MM.1S (cell line): ENCODE measurements around the gene HMG20A.

Experiments
- DNase-seq: peaks from one replicate; pipeline ENCODE4 v3.0.0-alpha.2; 2015
- H2AFZ ChIP-seq: fragments of 300-600 bp; sonication (generic); 2 replicates; pipeline ENCODE4 v1.6.0; 2016; ENCODE audit warnings: antibody characterized with exemption, low read length
- H3F3A ChIP-seq: fragments of 300-600 bp; sonication (generic); 2 replicates; pipeline ENCODE4 v1.6.1; 2016; ENCODE audit warnings: mild to moderate bottlenecking, antibody characterized with exemption, low read length, moderate library complexity, mixed read lengths; ENCODE audit not compliant: insufficient read depth
- H3K27ac ChIP-seq: fragments of 300-600 bp; sonication (generic); 2 replicates; pipeline ENCODE4 v1.5.1; 2016; ENCODE audit warnings: mild to moderate bottlenecking, low read length
- H3K27me3 ChIP-seq: fragments of 300-600 bp; sonication (generic); replicated peaks from 2 replicates; pipeline ENCODE4 v1.6.0; 2016; ENCODE audit warnings: low read length; ENCODE audit not compliant: insufficient read depth
- H3K36me3 ChIP-seq: fragments of 300-600 bp; sonication (generic); replicated peaks from 2 replicates; pipeline ENCODE4 v1.6.1; 2016; ENCODE audit warnings: mild to moderate bottlenecking, low read length, mixed read lengths; ENCODE audit not compliant: insufficient read depth
- H3K4me1 ChIP-seq: fragments of 300-600 bp; sonication (generic); 2 replicates; pipeline ENCODE4 v1.6.1; 2016; ENCODE audit warnings: low read length, mixed read lengths
- H3K4me2 ChIP-seq: fragments of 300-600 bp; sonication (generic); 2 replicates; pipeline ENCODE4 v1.6.0; 2016; ENCODE audit warnings: low read depth, low read length
- H3K4me3 ChIP-seq: fragments of 300-600 bp; sonication (generic); 2 replicates; pipeline ENCODE4 v1.5.1; 2016; ENCODE audit warnings: low read length, mixed read lengths
- H3K79me2 ChIP-seq: fragments of 300-600 bp; sonication (generic); 2 replicates; pipeline ENCODE4 v1.6.1; 2016; ENCODE audit warnings: mixed run types, low read length, mixed read lengths
- H3K9ac ChIP-seq: fragments of 300-600 bp; sonication (generic); 2 replicates; pipeline ENCODE4 v1.6.1; 2016; ENCODE audit warnings: low read length, mixed read lengths
- H3K9me2 ChIP-seq: fragments of 300-600 bp; sonication (generic); replicated peaks from 2 replicates; pipeline ENCODE4 v1.6.1; 2016; ENCODE audit warnings: mild to moderate bottlenecking, low read length, mixed read lengths; ENCODE audit not compliant: insufficient read depth
- H3K9me3 ChIP-seq: fragments of 300-600 bp; sonication (generic); replicated peaks from 2 replicates; pipeline ENCODE4 v1.6.1; 2016; ENCODE audit warnings: mild to moderate bottlenecking, low read length, mixed read lengths; ENCODE audit not compliant: insufficient read depth
- H4K20me1 ChIP-seq: fragments of 300-600 bp; sonication (generic); 2 replicates; pipeline ENCODE4 v1.6.1; 2016; ENCODE audit warnings: mild to moderate bottlenecking, low read length, moderate library complexity, mixed read lengths; ENCODE audit not compliant: insufficient read depth
- EZH2 ChIP-seq: fragments of 300-600 bp; sonication (generic); optimal IDR thresholded peaks from 2 replicates; pipeline ENCODE3; 2017; ENCODE audit warnings: low read depth, mild to moderate bottlenecking, antibody characterized with exemption, low read length, mixed read lengths
- EZH2phosphoT487 ChIP-seq: fragments of 300-600 bp; sonication (generic); IDR thresholded peaks from 2 replicates; pipeline ENCODE4 v1.6.1; 2018; ENCODE audit warnings: antibody characterized with exemption, low read length
- TF ChIP-seq, protein P1 (sequence below): fragments of 300-600 bp; sonication (generic); IDR thresholded peaks from 2 replicates; pipeline ENCODE4 v1.5.1; 2016; ENCODE audit warnings: antibody characterized with exemption, low read length, mixed read lengths

HMG20A gene

DNA sequence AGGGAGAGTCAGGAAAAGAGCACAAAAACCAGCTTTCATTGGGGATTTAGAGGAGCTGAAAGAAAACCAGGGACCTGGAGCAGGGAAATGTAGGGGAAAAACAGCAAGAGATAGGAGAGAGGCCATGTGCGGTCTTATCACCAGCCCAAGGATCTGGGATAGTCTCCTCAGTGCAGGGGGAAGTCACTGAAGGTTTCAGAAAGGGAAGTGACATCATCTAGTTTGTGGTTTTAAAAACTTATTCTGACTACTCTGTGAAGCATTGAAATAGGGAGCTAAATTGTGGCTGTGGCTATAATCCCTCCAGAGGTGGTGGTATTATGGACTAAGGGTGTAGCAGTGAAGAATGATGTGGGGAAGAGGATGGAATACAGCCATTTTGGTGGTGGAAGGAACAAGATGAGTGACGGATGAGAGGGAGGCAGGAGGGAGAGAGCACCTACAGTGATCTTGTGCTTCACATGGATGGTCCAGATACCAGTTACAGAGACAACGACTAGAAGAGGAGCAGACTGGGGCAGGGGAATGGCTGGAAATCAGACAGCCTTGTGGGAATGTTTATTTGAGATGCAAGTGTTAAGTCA, 72.7 kb downstream of the HMG20A start:
- Histone ChIP-seq H3K79me2 (no peaks in the 10 kb centered on the region), H3K4me3 (no peak overlapping the region), H4K20me1 (no peaks in the 10 kb centered on the region), H3K4me1 (peaks cover 15% of the 10 kb centered on the region), H3K9me2 (no peaks in the 10 kb centered on the region), H3K36me3 (no peaks in the 10 kb centered on the region), H3F3A (no peaks in the 10 kb centered on the region), H3K27ac (no peak overlapping the region), H3K9me3 (no peaks in the 10 kb centered on the region), H3K9ac (no peak overlapping the region), H2AFZ (no peak overlapping the region), H3K27me3 (no peaks in the 10 kb centered on the region), H3K4me2 (no peak overlapping the region)
- DNase-seq: peak; percentile 14
- TF ChIP-seq, protein P1, sequence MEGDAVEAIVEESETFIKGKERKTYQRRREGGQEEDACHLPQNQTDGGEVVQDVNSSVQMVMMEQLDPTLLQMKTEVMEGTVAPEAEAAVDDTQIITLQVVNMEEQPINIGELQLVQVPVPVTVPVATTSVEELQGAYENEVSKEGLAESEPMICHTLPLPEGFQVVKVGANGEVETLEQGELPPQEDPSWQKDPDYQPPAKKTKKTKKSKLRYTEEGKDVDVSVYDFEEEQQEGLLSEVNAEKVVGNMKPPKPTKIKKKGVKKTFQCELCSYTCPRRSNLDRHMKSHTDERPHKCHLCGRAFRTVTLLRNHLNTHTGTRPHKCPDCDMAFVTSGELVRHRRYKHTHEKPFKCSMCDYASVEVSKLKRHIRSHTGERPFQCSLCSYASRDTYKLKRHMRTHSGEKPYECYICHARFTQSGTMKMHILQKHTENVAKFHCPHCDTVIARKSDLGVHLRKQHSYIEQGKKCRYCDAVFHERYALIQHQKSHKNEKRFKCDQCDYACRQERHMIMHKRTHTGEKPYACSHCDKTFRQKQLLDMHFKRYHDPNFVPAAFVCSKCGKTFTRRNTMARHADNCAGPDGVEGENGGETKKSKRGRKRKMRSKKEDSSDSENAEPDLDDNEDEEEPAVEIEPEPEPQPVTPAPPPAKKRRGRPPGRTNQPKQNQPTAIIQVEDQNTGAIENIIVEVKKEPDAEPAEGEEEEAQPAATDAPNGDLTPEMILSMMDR: no peak
- no peak for TF ChIP-seq EZH2
- no peak for TF ChIP-seq EZH2phosphoT487

DNA sequence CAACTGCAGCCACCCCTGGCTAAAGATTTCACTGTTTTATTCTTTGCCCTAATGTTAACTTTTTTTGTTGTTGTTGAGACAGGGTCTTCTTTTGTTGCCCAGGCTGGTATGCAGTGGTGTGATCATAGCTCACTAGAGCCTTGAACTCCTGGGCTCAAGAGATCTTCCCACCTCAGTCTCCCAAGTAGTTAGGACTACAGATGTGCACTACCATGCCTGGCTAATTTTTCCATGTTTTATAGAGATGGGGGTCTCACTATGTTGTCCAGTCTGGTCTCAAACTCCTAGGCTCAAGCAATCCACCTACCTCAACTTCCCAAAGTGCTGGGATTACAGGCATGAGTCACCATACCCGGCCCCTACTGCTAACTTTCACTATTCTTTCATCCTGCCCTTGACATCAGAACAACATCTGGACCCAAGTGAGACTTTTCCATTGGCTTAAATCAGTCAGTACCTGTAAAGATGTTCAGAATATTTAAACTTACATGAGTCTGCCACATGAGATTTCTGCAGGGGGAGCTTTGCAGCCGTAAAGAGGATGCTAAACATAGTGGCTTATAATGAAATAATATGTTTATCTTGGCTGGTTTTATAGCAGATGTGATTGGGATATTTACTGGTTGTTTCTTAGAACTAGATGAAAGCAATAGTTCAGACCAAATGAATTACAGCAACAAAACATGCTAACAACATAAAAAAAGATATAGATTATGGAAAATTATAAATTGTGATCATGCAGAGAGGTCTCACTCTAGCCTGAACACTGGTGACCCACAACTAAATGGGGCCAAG, 73.6 kb downstream of the HMG20A start:
- Histone ChIP-seq H3K4me2 (no peak overlapping the region), H3K36me3 (no peaks in the 10 kb centered on the region), H3K4me3 (no peak overlapping the region), H4K20me1 (no peaks in the 10 kb centered on the region), H3K4me1 (peaks cover 15% of the 10 kb centered on the region), H3F3A (no peaks in the 10 kb centered on the region), H3K9ac (no peak overlapping the region), H3K9me2 (no peaks in the 10 kb centered on the region), H3K9me3 (no peaks in the 10 kb centered on the region), H3K27me3 (no peaks in the 10 kb centered on the region), H2AFZ (no peak overlapping the region), H3K27ac (no peak overlapping the region), H3K79me2 (no peaks in the 10 kb centered on the region)
- DNase-seq: no peak
- TF ChIP-seq EZH2phosphoT487 (no peak), EZH2 (no peak)
- TF ChIP-seq, protein P1: no peak

DNA sequence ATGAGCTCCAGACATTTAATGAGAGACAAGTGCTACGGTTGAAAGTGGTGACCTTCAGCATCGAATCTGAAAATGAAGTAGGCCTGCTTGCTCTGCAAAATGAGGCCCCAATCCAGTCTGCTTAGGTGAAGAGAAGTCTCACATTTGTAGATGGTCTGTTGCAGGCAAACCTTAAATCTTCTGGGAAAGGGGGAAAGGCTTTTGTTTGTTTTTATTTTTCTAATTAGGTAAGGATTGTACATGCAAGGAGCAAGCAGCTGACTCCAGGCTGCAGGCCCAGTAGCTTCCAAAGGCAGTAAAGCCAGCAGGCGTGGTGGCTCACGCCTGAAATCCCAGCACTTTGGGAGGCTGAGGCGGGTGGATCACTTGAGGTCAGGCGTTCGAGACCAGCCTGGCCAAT, 74.3 kb downstream of the HMG20A start:
- Histone ChIP-seq H3K27ac (no peak overlapping the region), H4K20me1 (no peaks in the 10 kb centered on the region), H2AFZ (no peak overlapping the region), H3K79me2 (no peaks in the 10 kb centered on the region), H3K9ac (no peak overlapping the region), H3K4me1 (peaks cover 15% of the 10 kb centered on the region), H3K4me3 (no peak overlapping the region), H3K4me2 (no peak overlapping the region), H3F3A (no peaks in the 10 kb centered on the region), H3K9me2 (no peaks in the 10 kb centered on the region), H3K9me3 (no peaks in the 10 kb centered on the region), H3K27me3 (no peaks in the 10 kb centered on the region), H3K36me3 (no peaks in the 10 kb centered on the region)
- TF ChIP-seq EZH2: no peak
- DNase-seq: no peak
